Measurements from ENCODE around the gene INPP4A.

The INPP4A gene

DNA sequence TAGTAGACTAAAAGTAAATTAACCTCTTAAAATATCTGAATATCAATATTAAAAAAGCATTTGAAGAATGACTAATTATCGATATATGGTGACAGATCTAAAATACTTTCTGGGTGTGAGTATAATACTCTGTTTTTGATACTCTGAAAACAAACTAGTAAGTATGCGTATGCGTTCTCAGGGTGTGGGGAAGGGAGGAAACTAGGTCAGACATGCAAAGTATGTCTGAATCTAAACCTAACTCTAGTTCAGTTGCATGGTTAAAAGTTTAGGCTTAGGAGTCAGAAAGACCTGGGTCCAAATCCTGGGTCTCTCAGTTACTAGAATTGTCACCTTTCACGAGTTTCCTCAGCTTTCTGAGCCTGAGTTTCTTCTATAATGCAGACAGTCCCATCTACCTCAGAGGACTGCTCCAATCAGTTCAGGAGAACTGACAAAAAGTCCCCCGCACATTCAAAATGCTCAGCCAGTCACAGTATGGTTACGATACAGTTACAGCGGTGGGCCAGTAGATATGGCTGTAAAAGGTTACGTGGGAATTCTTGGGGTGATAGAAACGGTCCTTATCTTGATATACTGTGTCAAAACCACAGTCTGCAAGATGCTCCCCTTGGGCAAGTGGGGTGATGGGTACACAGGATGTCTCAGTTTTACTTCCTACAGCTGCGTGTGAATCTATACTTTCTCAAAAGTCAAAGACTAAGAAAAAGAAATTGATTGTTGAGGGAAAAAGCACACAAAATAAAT lies 192.9 kb downstream of the INPP4A start:
- no peak overlapping the region for H3K4me3 ChIP-seq (ENCODE audit: low read depth, low read length)
- TF ChIP-seq, protein P1, sequence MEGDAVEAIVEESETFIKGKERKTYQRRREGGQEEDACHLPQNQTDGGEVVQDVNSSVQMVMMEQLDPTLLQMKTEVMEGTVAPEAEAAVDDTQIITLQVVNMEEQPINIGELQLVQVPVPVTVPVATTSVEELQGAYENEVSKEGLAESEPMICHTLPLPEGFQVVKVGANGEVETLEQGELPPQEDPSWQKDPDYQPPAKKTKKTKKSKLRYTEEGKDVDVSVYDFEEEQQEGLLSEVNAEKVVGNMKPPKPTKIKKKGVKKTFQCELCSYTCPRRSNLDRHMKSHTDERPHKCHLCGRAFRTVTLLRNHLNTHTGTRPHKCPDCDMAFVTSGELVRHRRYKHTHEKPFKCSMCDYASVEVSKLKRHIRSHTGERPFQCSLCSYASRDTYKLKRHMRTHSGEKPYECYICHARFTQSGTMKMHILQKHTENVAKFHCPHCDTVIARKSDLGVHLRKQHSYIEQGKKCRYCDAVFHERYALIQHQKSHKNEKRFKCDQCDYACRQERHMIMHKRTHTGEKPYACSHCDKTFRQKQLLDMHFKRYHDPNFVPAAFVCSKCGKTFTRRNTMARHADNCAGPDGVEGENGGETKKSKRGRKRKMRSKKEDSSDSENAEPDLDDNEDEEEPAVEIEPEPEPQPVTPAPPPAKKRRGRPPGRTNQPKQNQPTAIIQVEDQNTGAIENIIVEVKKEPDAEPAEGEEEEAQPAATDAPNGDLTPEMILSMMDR (IDR thresholded peaks at IDR 0.05; ENCODE audit: borderline replicate concordance, insufficient read depth, low read depth, low read length): no peak

DNA sequence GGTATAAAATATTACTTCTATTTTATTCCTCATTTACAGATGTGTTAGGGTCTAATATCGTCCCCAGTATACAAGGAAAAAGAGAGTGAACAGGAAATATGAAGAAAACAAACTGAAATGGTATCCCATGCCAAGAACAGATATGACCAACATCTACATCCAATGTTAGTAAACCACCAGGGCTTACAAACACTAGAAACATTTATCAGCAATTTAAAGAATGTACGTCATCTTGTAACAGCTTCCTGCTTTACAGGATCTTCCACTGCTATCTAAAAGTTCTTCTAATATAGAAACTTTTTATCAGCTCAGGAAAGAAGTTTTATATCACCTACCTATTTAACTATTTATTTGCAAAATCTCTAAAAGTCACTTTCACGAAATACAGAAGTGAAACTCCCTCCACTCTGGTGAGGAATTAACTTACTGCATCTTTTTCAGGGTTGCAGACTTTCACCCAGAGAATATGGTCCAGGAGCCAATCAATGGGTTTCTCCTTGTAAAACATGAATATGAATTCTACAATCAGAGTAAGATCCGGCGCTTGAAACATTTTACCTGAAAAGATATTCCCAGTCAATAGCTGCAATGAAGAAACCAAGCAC lies 198.9 kb downstream of the INPP4A start:
- TF ChIP-seq, protein P1 (IDR thresholded peaks at IDR 0.05; ENCODE audit: borderline replicate concordance, insufficient read depth, low read depth, low read length): no peak
- no peak overlapping the region for H3K4me3 ChIP-seq (ENCODE audit: low read depth, low read length)

Data from GM12875 (cell line).